Kasumi-1 (cell line): ENCODE data around the gene ICAM5.
A peak's percentile ranks its signal among the peaks of the same experiment; 100 is the strongest.
"Not testable (repeated sequence)": the region's sequence is repeated elsewhere in the genome, so short reads cannot be mapped to it uniquely, and the experiment has no call there.

Experiments used
- DNase-seq, 2 experiments: peaks; one replicate each; lab custom pipeline; 2025; lab: John Stamatoyannopoulos, UW

Gene ICAM5

DNA sequence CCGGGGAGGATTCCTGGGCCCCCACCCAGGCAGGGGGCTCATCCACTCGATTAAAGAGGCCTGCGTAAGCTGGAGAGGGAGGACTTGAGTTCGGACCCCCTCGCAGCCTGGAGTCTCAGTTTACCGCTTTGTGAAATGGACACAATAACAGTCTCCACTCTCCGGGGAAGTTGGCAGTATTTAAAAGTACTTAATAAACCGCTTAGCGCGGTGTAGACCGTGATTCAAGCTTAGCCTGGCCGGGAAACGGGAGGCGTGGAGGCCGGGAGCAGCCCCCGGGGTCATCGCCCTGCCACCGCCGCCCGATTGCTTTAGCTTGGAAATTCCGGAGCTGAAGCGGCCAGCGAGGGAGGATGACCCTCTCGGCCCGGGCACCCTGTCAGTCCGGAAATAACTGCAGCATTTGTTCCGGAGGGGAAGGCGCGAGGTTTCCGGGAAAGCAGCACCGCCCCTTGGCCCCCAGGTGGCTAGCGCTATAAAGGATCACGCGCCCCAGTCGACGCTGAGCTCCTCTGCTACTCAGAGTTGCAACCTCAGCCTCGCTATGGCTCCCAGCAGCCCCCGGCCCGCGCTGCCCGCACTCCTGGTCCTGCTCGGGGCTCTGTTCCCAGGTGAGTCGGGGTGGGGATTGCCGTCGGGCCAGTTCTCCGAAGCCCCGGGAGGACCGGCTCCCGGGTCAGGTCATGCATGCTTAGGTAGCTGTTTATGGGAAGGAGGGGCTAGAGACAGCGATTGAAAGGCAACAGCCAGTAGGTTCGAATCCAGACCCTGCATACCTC, 18.9 kb upstream of the ICAM5 start, which contains the start of gene ICAM1:
TSS of gene ICAM1 (plus strand) at position 505 of the 779 bp plus-strand sequence. CDS start at position 545, 40 bp downstream.
- DNase-seq = peak; percentile 79 to 81

DNA sequence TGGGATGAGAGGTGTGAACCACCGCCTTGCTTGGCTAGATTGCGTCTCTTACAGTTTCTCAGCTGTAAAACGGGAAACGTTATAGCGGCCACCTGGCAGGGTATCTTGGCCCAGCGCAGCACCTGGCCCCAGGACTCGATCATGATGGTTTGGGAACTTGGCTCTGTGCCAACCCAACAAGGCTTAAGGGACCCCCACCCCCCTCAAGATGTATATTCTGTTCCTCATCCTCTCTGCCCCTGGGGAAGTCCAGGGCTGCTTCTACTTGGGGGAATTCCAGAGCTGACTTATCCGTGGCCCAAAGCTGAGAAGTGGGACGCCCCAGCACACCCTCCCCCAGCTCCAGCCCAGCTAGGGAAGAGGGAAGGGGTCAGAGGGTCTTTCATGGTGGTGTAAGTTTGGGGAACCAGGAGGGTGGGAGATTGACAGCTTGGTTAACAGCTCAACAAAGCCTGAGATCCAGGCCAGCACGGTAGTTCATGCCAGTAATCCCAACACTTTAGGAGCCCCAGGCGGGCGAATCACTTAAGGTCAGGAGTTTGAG, 18.1 kb upstream of the ICAM5 start:
- no peak for DNase-seq

DNA sequence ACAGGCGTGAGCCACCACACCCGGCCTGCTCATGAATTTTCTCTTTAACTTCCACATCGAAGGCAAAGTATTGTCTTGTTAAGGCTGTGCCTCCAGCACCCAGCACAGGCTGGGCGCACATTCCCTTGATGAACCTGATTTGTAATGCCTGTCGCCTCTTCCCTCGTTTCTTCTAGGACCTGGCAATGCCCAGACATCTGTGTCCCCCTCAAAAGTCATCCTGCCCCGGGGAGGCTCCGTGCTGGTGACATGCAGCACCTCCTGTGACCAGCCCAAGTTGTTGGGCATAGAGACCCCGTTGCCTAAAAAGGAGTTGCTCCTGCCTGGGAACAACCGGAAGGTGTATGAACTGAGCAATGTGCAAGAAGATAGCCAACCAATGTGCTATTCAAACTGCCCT, 15.2 kb upstream of the ICAM5 start:
- no peak for DNase-seq

DNA sequence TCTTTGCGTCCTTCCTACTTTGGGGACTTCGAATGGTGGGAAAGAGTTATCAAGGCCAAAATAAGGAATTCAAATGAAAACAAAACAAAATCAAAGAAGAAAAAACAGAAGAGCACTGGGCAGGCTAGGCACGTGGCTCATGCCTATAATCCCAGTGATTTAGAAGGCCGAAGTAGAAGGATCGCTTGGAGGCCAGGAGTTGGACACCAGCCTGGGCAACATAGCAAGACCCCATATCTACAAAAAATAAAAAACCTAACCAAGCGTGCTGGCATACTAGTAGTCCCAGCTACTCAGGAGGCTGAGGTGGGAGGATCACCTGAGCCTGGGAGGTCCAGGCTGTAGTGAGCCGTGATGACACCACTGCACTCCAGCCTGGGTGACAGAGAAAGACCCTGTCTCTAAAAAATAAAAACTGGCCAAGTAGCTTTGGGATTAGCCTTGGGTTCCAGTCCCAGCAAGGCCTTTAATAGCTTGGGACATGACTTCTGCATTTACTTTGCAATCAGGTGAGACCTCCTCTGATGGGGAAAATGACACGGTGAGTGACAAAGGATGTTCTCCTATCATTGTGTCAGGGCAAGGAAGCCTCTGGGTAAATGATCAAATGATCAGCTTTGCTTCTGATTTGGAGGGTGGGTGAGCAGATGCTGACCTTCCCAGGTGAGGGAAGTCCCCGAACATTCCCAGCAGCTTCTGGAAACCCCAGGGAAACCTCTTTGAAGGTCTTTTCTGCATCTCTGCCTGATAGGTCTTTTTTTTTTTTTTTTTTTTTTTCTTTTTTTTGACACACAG, 11.8 kb upstream of the ICAM5 start:
- DNase-seq = no peak

DNA sequence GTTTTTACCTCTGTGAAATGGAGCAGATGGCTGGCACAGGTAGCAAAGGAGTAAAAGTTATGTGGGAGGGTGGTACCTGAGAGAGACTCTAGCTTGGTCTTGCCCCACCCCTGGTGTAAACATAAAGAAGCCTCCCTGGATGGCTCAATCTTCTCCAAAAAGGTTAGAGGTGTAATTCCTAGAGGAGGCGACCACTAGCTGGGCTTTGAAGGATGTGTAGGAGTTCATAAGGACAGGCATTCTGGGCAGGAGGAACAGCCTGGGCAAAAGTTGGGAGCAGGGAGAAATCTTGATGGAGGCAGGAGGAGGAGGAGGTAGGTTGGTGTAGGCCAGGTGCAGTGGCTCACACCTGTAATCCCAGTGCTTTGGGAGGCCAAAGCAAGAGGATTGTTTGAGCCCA, 10.8 kb upstream of the ICAM5 start:
- DNase-seq = no peak

DNA sequence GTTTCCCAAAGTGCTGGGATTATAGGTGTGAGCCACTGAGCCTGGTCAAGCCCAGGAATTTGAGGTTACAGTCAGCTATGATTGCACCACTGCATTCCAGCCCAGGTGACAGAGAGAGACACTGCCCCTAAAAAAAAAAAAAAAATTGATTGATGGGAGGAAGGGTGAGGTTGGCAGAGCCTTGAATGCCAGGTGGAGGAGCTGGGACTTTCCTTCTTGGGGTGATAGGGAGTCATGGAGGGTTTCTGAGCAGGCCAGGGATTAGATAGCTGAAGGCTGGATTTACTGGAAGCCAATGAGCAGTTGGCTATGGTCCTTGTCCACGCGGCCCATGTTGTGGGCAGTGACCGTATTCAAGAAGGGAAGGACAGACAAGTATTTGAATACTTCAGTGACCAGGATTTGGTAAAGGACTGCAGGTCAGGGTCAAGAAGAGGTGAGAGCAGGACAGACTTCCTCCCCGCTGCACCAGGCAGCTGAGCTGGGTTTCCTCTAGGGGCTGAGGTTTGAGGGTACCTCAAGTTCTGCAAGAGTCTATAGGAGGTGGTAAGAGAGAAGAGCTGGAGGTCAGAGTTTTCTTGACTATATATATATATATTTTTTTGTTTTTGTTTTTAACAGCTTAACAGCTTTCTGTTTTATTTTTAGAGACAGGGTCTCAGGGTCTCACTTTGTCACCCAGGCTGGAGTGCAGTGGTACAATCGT, 9.9 kb upstream of the ICAM5 start:
- no peak for DNase-seq

DNA sequence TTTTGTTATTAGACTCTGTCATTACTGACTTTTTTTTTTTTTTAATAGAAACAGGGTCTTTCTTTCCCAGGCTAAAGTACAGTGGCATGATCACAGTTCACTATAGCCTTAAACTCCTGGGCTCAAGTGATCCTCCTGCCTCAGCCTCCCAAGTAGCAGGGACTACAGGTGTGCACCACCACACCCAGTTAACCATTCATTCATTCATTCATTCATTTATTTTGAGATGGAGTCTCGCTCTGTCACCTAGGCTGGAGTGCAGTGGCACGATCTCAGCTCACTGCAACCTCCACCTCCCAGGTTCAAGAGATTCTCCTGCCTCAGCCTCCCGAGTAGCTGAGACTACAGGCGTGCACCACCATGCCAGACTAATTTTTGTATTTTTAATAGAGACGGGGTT, 7.7 kb upstream of the ICAM5 start:
- not testable (repeated sequence) for DNase-seq

DNA sequence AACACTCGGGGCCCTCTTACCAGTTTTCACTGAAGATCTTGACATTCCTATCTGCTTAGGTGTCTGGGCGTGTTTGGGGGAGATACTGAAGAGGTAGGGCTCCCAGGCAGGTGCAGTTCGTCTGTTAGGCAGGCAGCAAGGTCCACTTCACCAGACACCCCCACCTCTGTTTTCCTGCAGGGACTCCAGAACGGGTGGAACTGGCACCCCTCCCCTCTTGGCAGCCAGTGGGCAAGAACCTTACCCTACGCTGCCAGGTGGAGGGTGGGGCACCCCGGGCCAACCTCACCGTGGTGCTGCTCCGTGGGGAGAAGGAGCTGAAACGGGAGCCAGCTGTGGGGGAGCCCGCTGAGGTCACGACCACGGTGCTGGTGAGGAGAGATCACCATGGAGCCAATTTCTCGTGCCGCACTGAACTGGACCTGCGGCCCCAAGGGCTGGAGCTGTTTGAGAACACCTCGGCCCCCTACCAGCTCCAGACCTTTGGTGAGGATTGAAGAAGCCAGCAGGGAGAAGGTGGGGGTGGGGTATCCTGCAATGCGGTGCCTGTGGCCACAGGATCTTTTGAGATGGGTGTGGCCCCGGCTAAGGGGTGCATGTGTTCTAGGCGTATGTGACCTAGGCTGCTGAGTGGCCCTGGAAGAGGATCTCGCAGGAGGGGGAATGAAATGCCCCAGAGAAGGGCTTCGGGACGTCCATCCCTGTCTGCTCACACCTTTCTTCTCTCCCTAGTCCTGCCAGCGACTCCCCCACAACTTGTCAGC, 6.3 kb upstream of the ICAM5 start:
- DNase-seq = no peak

DNA sequence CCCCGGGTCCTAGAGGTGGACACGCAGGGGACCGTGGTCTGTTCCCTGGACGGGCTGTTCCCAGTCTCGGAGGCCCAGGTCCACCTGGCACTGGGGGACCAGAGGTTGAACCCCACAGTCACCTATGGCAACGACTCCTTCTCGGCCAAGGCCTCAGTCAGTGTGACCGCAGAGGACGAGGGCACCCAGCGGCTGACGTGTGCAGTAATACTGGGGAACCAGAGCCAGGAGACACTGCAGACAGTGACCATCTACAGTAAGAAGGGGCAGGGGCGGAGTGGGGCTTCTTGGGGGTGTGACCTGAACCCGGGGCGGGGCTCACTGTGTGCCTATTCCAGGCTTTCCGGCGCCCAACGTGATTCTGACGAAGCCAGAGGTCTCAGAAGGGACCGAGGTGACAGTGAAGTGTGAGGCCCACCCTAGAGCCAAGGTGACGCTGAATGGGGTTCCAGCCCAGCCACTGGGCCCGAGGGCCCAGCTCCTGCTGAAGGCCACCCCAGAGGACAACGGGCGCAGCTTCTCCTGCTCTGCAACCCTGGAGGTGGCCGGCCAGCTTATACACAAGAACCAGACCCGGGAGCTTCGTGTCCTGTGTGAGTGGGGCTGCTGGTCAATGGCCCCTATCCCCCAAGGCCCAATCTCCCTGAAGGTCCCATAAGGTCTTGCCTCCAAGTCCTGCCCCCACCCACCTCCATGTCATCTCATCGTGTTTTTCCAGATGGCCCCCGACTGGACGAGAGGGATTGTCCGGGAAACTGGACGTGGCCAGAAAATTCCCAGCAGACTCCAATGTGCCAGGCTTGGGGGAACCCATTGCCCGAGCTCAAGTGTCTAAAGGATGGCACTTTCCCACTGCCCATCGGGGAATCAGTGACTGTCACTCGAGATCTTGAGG, 5.4 kb upstream of the ICAM5 start:
- DNase-seq = no peak

DNA sequence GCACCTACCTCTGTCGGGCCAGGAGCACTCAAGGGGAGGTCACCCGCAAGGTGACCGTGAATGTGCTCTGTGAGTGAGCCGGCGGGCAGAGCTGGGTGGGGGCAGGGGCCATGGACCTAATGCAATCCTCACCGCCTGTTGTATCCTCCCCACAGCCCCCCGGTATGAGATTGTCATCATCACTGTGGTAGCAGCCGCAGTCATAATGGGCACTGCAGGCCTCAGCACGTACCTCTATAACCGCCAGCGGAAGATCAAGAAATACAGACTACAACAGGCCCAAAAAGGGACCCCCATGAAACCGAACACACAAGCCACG, 4.8 kb upstream of the ICAM5 start:
- DNase-seq = no peak

DNA sequence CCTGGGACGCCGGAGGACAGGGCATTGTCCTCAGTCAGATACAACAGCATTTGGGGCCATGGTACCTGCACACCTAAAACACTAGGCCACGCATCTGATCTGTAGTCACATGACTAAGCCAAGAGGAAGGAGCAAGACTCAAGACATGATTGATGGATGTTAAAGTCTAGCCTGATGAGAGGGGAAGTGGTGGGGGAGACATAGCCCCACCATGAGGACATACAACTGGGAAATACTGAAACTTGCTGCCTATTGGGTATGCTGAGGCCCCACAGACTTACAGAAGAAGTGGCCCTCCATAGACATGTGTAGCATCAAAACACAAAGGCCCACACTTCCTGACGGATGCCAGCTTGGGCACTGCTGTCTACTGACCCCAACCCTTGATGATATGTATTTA, 4.4 kb upstream of the ICAM5 start:
- DNase-seq = no peak

DNA sequence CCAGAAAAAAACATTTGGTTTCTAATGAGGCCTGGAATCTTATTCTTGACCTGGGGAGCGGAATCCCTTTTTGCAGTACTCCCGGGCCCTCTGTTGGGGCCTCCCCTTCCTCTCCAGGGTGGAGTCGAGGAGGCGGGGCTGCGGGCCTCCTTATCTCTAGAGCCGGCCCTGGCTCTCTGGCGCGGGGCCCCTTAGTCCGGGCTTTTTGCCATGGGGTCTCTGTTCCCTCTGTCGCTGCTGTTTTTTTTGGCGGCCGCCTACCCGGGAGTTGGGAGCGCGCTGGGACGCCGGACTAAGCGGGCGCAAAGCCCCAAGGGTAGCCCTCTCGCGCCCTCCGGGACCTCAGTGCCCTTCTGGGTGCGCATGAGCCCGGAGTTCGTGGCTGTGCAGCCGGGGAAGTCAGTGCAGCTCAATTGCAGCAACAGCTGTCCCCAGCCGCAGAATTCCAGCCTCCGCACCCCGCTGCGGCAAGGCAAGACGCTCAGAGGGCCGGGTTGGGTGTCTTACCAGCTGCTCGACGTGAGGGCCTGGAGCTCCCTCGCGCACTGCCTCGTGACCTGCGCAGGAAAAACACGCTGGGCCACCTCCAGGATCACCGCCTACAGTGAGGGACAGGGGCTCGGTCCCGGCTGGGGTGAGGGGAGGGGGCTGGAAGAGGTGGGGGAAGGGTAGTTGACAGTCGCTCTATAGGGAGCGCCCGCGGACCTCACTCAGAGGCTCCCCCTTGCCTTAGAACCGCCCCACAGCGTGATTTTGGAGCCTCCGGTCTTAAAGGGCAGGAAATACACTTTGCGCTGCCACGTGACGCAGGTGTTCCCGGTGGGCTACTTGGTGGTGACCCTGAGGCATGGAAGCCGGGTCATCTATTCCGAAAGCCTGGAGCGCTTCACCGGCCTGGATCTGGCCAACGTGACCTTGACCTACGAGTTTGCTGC, 2.7 kb upstream of the ICAM5 start, which contains the start of gene ICAM4:
TSS of gene ICAM4 (plus strand) at position 153 of the 935 bp plus-strand sequence. CDS start at position 211, 58 bp downstream.
- DNase-seq = peak; percentile 89 to 91

DNA sequence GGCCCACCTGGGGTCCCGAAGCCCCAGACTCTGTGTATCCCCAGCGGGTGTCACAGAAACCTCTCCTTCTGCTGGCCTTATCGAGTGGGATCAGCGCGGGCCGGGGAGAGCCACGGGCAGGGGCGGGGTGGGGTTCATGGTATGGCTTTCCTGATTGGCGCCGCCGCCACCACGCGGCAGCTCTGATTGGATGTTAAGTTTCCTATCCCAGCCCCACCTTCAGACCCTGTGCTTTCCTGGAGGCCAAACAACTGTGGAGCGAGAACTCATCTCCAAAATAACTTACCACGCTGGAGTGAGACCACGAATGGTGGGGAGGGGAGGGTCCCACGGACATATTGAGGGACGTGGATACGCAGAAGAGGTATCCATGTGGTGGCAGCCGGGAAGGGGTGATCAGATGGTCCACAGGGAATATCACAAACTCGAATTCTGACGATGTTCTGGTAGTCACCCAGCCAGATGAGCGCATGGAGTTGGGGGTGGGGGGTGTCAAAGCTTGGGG, 1.0 kb upstream of the ICAM5 start:
- DNase-seq = peak; percentile 89 to 93

DNA sequence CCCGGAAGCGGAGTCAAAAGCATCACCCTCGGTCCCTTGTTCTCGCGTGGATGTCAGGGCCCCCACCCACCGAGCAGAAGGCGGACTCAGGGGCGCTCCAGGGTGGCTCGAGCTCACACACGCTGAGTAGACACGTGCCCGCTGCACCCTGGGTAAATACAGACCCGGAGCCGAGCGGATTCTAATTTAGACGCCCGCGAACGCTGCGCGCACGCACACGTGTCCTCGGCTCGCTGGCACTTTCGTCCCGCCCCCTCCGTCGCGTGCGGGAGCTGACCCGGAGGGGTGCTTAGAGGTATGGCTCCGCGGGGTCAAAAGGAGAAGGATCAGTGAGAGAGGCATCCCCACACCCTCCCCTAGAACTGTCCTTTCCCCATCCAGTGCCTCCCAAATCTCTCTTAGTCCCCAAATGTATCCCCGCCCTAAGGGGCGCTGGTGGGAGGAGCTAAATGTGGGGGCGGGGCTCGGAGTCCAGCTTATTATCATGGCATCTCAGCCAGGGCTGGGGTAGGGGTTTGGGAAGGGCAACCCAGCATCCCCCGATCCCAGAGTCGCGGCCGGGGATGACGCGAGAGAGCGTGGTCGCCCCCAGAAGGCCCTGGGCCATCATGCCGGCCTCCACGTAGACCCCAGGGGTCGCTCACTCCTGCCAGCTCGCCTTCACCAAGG, 451 bp upstream of the ICAM5 start:
- peak; percentile 79 to 89 for DNase-seq

DNA sequence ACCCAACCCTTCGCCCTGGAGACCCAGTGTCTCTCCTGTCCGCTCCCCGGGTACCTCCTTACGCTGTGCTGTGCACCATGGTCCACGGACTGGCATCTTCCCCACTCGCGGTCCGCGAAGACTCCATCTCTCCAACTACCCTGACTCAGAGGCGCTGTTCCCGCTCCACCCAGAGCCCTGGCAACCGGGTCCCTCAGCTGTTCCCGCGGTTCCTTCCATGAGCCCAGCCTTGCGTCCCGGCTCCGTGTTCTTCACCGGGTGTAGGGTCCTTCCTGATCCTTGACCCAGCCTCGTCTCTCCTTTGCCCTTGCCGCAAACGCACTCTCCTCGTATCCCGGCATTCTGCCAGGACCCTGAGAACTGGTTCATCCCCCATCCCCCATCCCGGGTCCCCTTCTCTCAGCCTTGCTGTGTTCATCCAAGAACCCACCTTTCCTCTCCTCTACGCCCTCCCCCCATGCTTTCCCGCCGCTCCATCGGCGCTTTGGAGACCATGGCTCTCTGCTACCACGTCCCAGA, 664 bp downstream of the ICAM5 start:
- peak; percentile 33 to 46 for DNase-seq

DNA sequence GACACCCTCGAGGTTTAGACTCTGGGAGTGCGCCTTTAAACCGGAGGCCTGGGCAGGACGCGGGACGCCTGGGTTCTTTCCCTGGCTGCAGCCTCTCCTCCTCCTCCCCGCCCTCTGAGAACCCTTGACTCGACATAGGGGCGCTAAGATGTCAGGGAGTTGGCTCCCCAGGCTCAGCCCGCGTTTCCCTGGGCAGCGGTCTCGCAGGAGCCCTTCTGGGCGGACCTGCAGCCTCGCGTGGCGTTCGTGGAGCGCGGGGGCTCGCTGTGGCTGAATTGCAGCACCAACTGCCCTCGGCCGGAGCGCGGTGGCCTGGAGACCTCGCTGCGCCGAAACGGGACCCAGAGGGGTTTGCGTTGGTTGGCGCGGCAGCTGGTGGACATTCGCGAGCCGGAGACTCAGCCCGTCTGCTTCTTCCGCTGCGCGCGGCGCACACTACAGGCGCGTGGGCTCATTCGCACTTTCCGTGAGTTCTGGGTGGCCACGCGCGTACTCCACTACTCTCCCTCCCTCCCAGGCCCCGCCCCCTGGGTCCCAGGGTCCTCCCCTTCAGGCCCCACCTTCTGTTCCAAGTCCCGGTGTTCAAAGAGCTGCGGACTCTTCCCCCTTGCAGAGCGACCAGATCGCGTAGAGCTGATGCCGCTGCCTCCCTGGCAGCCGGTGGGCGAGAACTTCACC, 1.3 kb downstream of the ICAM5 start:
- DNase-seq = peak; percentile 43 to 57

DNA sequence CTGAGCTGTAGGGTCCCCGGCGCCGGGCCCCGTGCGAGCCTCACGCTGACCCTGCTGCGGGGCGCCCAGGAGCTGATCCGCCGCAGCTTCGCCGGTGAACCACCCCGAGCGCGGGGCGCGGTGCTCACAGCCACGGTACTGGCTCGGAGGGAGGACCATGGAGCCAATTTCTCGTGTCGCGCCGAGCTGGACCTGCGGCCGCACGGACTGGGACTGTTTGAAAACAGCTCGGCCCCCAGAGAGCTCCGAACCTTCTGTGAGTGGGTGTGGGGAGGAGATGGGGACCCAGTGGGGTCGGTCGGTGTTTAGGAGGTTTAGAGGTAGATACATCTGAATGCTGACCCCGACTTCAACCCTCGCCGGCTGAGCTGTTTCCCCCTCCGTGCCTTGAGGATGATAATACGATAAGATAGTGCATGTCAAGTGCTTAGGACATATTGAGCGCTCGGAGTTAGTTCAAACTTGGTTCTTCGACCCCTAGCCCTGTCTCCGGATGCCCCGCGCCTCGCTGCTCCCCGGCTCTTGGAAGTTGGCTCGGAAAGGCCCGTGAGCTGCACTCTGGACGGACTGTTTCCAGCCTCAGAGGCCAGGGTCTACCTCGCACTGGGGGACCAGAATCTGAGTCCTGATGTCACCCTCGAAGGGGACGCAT, 1.9 kb downstream of the ICAM5 start:
- no peak for DNase-seq
